Mucosa of descending colon (tissue), 3 donors: ENCODE data around the gene UBXN2A. TPM values are rescaled to one million over a fixed set of nuclear protein-coding genes. Genes with fewer than 3 reads are reported as not detected.

Experiments
- ATAC-seq: fragments of 200-7000 bp; cut with Tn5 transposase; one replicate; pipeline ENCODE4 v1.9.1; 2020; ENCODE audit warnings: mild to moderate bottlenecking, moderate library complexity
- DNase-seq, 3 donors: peaks; one replicate each; pipeline ENCODE4 v3.0.0-alpha.2; 2020
- H3K36me3 ChIP-seq: fragments of 200-600 bp; one replicate; pipeline ENCODE4 v1.8.0; 2021; ENCODE audit warnings: low read depth, mild to moderate bottlenecking
- H3K4me1 ChIP-seq: fragments of 200-600 bp; one replicate; pipeline ENCODE4 v1.8.0; 2021; ENCODE audit warnings: low read depth, mild to moderate bottlenecking
- H3K4me3 ChIP-seq: fragments of 200-600 bp; one replicate; pipeline ENCODE4 v1.8.0; 2021; ENCODE audit warnings: mild to moderate bottlenecking
- H3K9me3 ChIP-seq: fragments of 200-600 bp; one replicate; pipeline ENCODE4 v1.8.0; 2021; ENCODE audit warnings: mild to moderate bottlenecking
- CTCF ChIP-seq: fragments of 200-600 bp; IDR thresholded peaks from one replicate; pipeline ENCODE4 v1.8.0; 2022; ENCODE audit warnings: antibody characterized with exemption, mild to moderate bottlenecking
- intact Hi-C, 2 donors: fragments of 100-400 bp; cut with DNase I in 1 of 2; cut with micrococcal nuclease in 1 of 2; formaldehyde crosslinking; loops; one replicate each; pipeline versions ENCODE4 v1.11.0 to v1.11.1; 2022; cut with DNase I, micrococcal nuclease
- total RNA-seq, 3 donors: library from RNA; stranded (reverse); fragmentation: NEBNext Ultra II Directional in 2 of 3; extraction: Animal tissue kit (Norgen Biotek cat#: 25700) in 2 of 3; gene quantifications; one replicate each; pipeline versions ENCODE4 v1.2.1 to v1.2.4, GENCODE V29; 2021 to 2023
- donor health status: DM: no; HTN: no; CAD: no; lungs with moderate emphysema.
- donor health status: DM: no; HTN: no; CAD: no.
- donor health status: DM: no; HTN: yes; CAD: no.

The UBXN2A gene
- total RNA-seq, 3 donors from 2014 or later = 12.9 to 23.9 (median 13.1) TPM

- peak; percentile 90 to 96 (median 96) for DNase-seq
- no peaks in the 10 kb centered on the region for H3K36me3 ChIP-seq
- no peak for TF ChIP-seq CTCF
- peaks cover 6% of the 10 kb centered on the region for H3K4me1 ChIP-seq
- intact Hi-C loops = no loop called here
- ATAC-seq = peak; percentile 99
- peak within 1 kb of the TSS; percentile 29 for H3K4me3 ChIP-seq
- no peaks in the 10 kb centered on the region for H3K9me3 ChIP-seq
These were observed 106.9 kb downstream of the UBXN2A start, which contains the start of gene WDCP for GRCh38 chr2:24046930-24047702. TSS of gene WDCP (minus strand) at chr2:24047391. CDS start at chr2:24039494, 7,897 bp downstream.

GRCh38 chr2:24047703-24048033 lies 107.4 kb downstream of the UBXN2A start:
- Histone ChIP-seq H3K9me3 (no peaks in the 10 kb centered on the region), H3K4me1 (peaks cover 6% of the 10 kb centered on the region), H3K36me3 (no peaks in the 10 kb centered on the region), H3K4me3 (no peak overlapping the region)
- intact Hi-C loops = no loop called here
- no peak for TF ChIP-seq CTCF
- ATAC-seq (no peak), DNase-seq (peak in 1 of 3 donors; percentile 36)

- no peaks in the 10 kb centered on the region for H3K9me3 ChIP-seq
- H3K4me3 ChIP-seq = no peak overlapping the region
- ATAC-seq (no peak), DNase-seq (peak in 1 of 3 donors; percentile 5)
- TF ChIP-seq CTCF = no peak
- peaks cover 6% of the 10 kb centered on the region for H3K4me1 ChIP-seq
- no peaks in the 10 kb centered on the region for H3K36me3 ChIP-seq
- intact Hi-C loops = no loop called here
These were observed 108.7 kb downstream of the UBXN2A start for GRCh38 chr2:24048769-24049484.

- H3K4me1 ChIP-seq = peaks cover 6% of the 10 kb centered on the region
- intact Hi-C loops = no loop called here
- peak within 1 kb of the TSS; percentile 17 for H3K4me3 ChIP-seq
- ATAC-seq = peak; percentile 73
- H3K36me3 ChIP-seq = no peaks in the 10 kb centered on the region
- TF ChIP-seq CTCF = no peak
- DNase-seq = peak; percentile 76 to 86 (median 80)
- no peaks in the 10 kb centered on the region for H3K9me3 ChIP-seq
These were observed 109.3 kb downstream of the UBXN2A start, which contains the start of gene FKBP1B for GRCh38 chr2:24049485-24050021. TSS of gene FKBP1B (plus strand) at chr2:24049741. CDS start at chr2:24049850, 109 bp downstream.

- peak overlapping the region; percentile 17 for H3K4me3 ChIP-seq
- no peaks in the 10 kb centered on the region for H3K9me3 ChIP-seq
- ATAC-seq = no peak
- peaks cover 6% of the 10 kb centered on the region for H3K4me1 ChIP-seq
- intact Hi-C loops = no loop called here
- no peaks in the 10 kb centered on the region for H3K36me3 ChIP-seq
- DNase-seq = peak; percentile 23 to 58 (median 48)
- no peak for TF ChIP-seq CTCF
These were observed 110.0 kb downstream of the UBXN2A start for GRCh38 chr2:24050041-24050979.
